Heart right ventricle (tissue), 16 donors: Measurements from ENCODE around the gene THBS1. TPM values are rescaled to one million over a fixed set of nuclear protein-coding genes. Genes with fewer than 3 reads are reported as not detected.

Experiments
- ATAC-seq, 8 donors: fragments of 200-7000 bp; cut with Tn5 transposase; one replicate each; pipeline ENCODE4 v1.9.1; 2020; ENCODE audit warnings: mild to moderate bottlenecking in 8 of 8, moderate library complexity in 8 of 8, moderate number of reproducible peaks in 1 of 8
- DNase-seq, 2 donors: peaks; one replicate each; pipeline ENCODE4 v3.0.0-alpha.2; 2020
- H3K27ac ChIP-seq, 10 donors: fragments of 200-600 bp; sonication (generic) in 2 of 10; one replicate each; pipeline versions ENCODE4 v1.5.0 to v1.8.0; 2020 to 2022; ENCODE audit warnings: mild to moderate bottlenecking in 3 of 10
- H3K27me3 ChIP-seq, 7 donors: fragments of 200-600 bp; one replicate each; pipeline ENCODE4 v1.8.0; 2021 to 2022; ENCODE audit warnings: mild to moderate bottlenecking in 2 of 7
- H3K36me3 ChIP-seq, 9 donors: fragments of 200-600 bp; sonication (generic) in 1 of 9; one replicate each; pipeline versions ENCODE4 v1.5.0 to v1.8.0; 2020 to 2022; ENCODE audit warnings: mild to moderate bottlenecking in 2 of 9
- H3K4me1 ChIP-seq, 9 donors: fragments of 200-600 bp; sonication (generic) in 1 of 9; one replicate each; pipeline versions ENCODE4 v1.5.0 to v1.8.0; 2020 to 2022; ENCODE audit warnings: mild to moderate bottlenecking in 4 of 9
- H3K4me3 ChIP-seq, 10 donors: fragments of 200-600 bp; sonication (generic) in 2 of 10; one replicate each; pipeline versions ENCODE4 v1.5.0 to v1.8.0; 2020 to 2022; ENCODE audit warnings: mild to moderate bottlenecking in 7 of 10, moderate library complexity in 2 of 10
- H3K9me3 ChIP-seq, 11 donors: fragments of 200-600 bp in 10 of 11; sonication (generic) in 2 of 11; one replicate each; pipeline versions ENCODE4 v1.5.0 to v1.8.0; 2013 to 2022; ENCODE audit warnings: mild to moderate bottlenecking in 2 of 11, control low read depth in 1 of 11, moderate library complexity in 1 of 11
- CTCF ChIP-seq, 9 donors: fragments of 200-600 bp; sonication (generic) in 2 of 9; IDR thresholded peaks; one replicate each; pipeline versions ENCODE4 v1.5.0 to v1.8.0; 2021 to 2022; ENCODE audit warnings: antibody characterized with exemption in 9 of 9, mild to moderate bottlenecking in 5 of 9, moderate library complexity in 1 of 9
- WGBS, 2 donors: extraction: QIAGEN DNeasy Blood & Tissue Kit; methylation state at CpG; one replicate each; pipeline ENCODE4 v1.1.7; 2013; ENCODE audit warnings: inconsistent platforms in 1 of 2; 5-methylcytosine and 5-hydroxymethylcytosine counted together
- intact Hi-C, 10 donors: fragments of 100-400 bp; cut with DNase I; formaldehyde crosslinking; loops; one replicate each; pipeline versions ENCODE4 v1.11.1 to v1.14.2; 2022
- polyA plus RNA-seq, 2 donors: library from polyadenylated mRNA; stranded (reverse); fragments of 200-250 nt; gene quantifications; one replicate each; pipeline ENCODE4 v1.2.3, GENCODE V29; 2013
- total RNA-seq, 10 donors: library from RNA; stranded (reverse); fragmentation: NEBNext Ultra II Directional in 3 of 10; extraction: Animal tissue kit (Norgen Biotek cat#: 25700) in 3 of 10; gene quantifications; one replicate each; pipeline versions ENCODE4 v1.2.1 to v1.2.4, GENCODE V29; 2021 to 2023
- donor health status: Arrhythmogenic right ventricular cardiomyopathy.
- donor health status: ischemic (EF 13 %, LVEDD 7.1; RV severe dilation, severe dysfunction).
- donor health status: healthy with polysubstance abuse.
- donor health status: DM: no; HTN: yes; CAD: no.
- donor health status: DM: no; HTN: no; CAD: no.
- donor health status: ischemic (EF 25% LVEDD 6.9; RV normal size, moderate dysfunction).
- donor health status: ischemic (EF 25% LVEDD 5.7; RV mildly dilated, moderate dysfunction).
- donor health status: healthy.
- donor health status: DM: yes; HTN: yes; CAD: no.
- donor health status: Ischemic cardiomyopathy.
- donor health status: ischemic (EF 35%, LVEDD 5.7; RV mildly dilated, moderate dysfunction).
- donor health status: nonischemic (EF 11% LVEDD 7.7; RV severe dilation, severe dysfunction).
- donor health status: DM: yes; HTN: yes; CAD: no.
- donor health status: PGD.
- donor health status: ischemic (EF 29% LVEDD 5.4; RV normal size, mild dysfunction).
- donor health status: nonischemic (EF 23%, LVEDD 6.1; RV moderate dilation, normal function).

Gene THBS1
- total and polyA plus RNA-seq, 12 donors, result 12.9 to 1,109 (median 102) TPM

GRCh38 chr15:39556461-39556860 lies 24.4 kb upstream of the THBS1 start:
- Histone ChIP-seq H3K27ac (no peak overlapping the region), H3K4me3 (no peak overlapping the region), H3K4me1 (peaks cover 0 to 17% (median 0%) of the 10 kb centered on the region in 9 donors), H3K27me3 (no peaks in the 10 kb centered on the region), H3K36me3 (no peaks in the 10 kb centered on the region), H3K9me3 (no peaks in the 10 kb centered on the region)
- 85 to 91% methylated on average over 7 of the region's 7 CpGs for WGBS, 2 donors
- intact Hi-C loops, result no loop called here
- TF ChIP-seq CTCF (IDR thresholded peaks at IDR 0.05), result no peak
- ATAC-seq, result no peak
- no peak for DNase-seq

GRCh38 chr15:39558421-39558820 lies 22.5 kb upstream of the THBS1 start:
- 72 to 81% methylated on average over 3 of the region's 3 CpGs for WGBS, 2 donors
- intact Hi-C loops, result no loop called here
- Histone ChIP-seq H3K9me3 (no peaks in the 10 kb centered on the region), H3K4me3 (no peak overlapping the region), H3K27ac (no peak overlapping the region), H3K4me1 (peaks cover 0 to 17% (median 0%) of the 10 kb centered on the region in 9 donors), H3K36me3 (no peaks in the 10 kb centered on the region), H3K27me3 (no peaks in the 10 kb centered on the region)
- no peak for ATAC-seq
- TF ChIP-seq CTCF (IDR thresholded peaks at IDR 0.05), result no peak
- no peak for DNase-seq

GRCh38 chr15:39564972-39565665 lies 15.8 kb upstream of the THBS1 start:
- Histone ChIP-seq H3K36me3 (no peaks in the 10 kb centered on the region), H3K27me3 (no peaks in the 10 kb centered on the region), H3K4me3 (no peak overlapping the region), H3K9me3 (no peaks in the 10 kb centered on the region), H3K4me1 (no peaks in the 10 kb centered on the region), H3K27ac (no peak overlapping the region)
- intact Hi-C loops, result no loop called here
- WGBS, 2 donors, result 86 to 93% methylated on average over 4 of the region's 4 CpGs
- ATAC-seq (peak in 1 of 8 donors; percentile 66), DNase-seq (no peak)
- no peak for TF ChIP-seq CTCF (IDR thresholded peaks at IDR 0.05)

- ATAC-seq, result no peak
- no peak for DNase-seq
- Histone ChIP-seq H3K27me3 (no peaks in the 10 kb centered on the region), H3K4me1 (no peaks in the 10 kb centered on the region), H3K27ac (no peak overlapping the region), H3K36me3 (no peaks in the 10 kb centered on the region), H3K9me3 (no peaks in the 10 kb centered on the region), H3K4me3 (no peak overlapping the region)
- TF ChIP-seq CTCF (IDR thresholded peaks at IDR 0.05), result no peak
- intact Hi-C loops, result no loop called here
- WGBS, 2 donors, result 95 to 97% methylated on average over 2 of the region's 2 CpGs
Measured at GRCh38 chr15:39565851-39566250, 15.0 kb upstream of the THBS1 start.
